Natural killer cell (primary cell): ENCODE results near the gene DCAF8L2. TPM values are rescaled to one million over a fixed set of nuclear protein-coding genes. Genes with fewer than 3 reads are reported as not detected.

Source experiments
- ATAC-seq, 3 donors: fragments of 150-1000 bp in 2 of 3; fragments of 200-7000 bp in 1 of 3; cut with Tn5 transposase; 1 replicate in 1 of 3; 2 replicates in 2 of 3; pipeline ENCODE4 v1.10.0; 2021; ENCODE audit warnings: mild to moderate bottlenecking in 2 of 3, moderate library complexity in 2 of 3
- DNase-seq, 2 donors: peaks; one replicate each; pipeline versions ENCODE4 v3.0.0 to v3.0.0-alpha.2; 2013 to 2021; ENCODE audit warnings: mixed read lengths in 1 of 2
- H3K27ac ChIP-seq: one replicate; pipeline ENCODE4 v1.5.1; 2013; ENCODE audit warnings: mild to moderate bottlenecking, low read length
- H3K27me3 ChIP-seq: one replicate; pipeline ENCODE4 v1.6.1; 2013; ENCODE audit warnings: low read length; ENCODE audit not compliant: control insufficient read depth, insufficient read depth
- H3K36me3 ChIP-seq: one replicate; pipeline ENCODE4 v1.6.1; 2013; ENCODE audit warnings: low read length; ENCODE audit not compliant: control insufficient read depth, insufficient read depth
- H3K4me1 ChIP-seq: one replicate; pipeline ENCODE4 v1.6.1; 2013; ENCODE audit warnings: low read length; ENCODE audit not compliant: control insufficient read depth, insufficient read depth
- H3K4me3 ChIP-seq: one replicate; pipeline ENCODE4 v1.5.1; 2013; ENCODE audit warnings: low read length
- H3K9me3 ChIP-seq: one replicate; pipeline ENCODE4 v1.6.1; 2013; ENCODE audit warnings: low read length; ENCODE audit not compliant: control insufficient read depth, insufficient read depth
- H3K27ac Mint-ChIP-seq, 2 donors: one replicate each; pipeline ENCODE4 v1.8.0; 2022; ENCODE audit warnings: mild to moderate bottlenecking in 2 of 2, mixed read lengths in 2 of 2, moderate library complexity in 1 of 2
- H3K27me3 Mint-ChIP-seq, 2 donors: one replicate each; pipeline ENCODE4 v1.8.0; 2022; ENCODE audit warnings: low read depth in 2 of 2, mixed read lengths in 2 of 2
- H3K36me3 Mint-ChIP-seq: one replicate; pipeline ENCODE4 v1.8.0; 2022; ENCODE audit warnings: mixed read lengths
- H3K4me1 Mint-ChIP-seq, 2 donors: one replicate each; pipeline ENCODE4 v1.8.0; 2022; ENCODE audit warnings: mixed read lengths in 2 of 2
- H3K4me3 Mint-ChIP-seq: one replicate; pipeline ENCODE4 v1.8.0; 2022; ENCODE audit warnings: mild to moderate bottlenecking, moderate library complexity, mixed read lengths
- H3K9me3 Mint-ChIP-seq, 2 donors: one replicate each; pipeline ENCODE4 v1.8.0; 2022; ENCODE audit warnings: mixed read lengths in 2 of 2
- CTCF ChIP-seq: fragments of 200-600 bp; IDR thresholded peaks from one replicate; pipeline ENCODE4 v1.8.0; 2022; ENCODE audit warnings: antibody characterized with exemption
- WGBS: methylation state at CpG from one replicate; pipeline ENCODE4 v1.1.7; 2013; ENCODE audit warnings: missing lambda C conversion rate; ENCODE audit not compliant: insufficient coverage; 5-methylcytosine and 5-hydroxymethylcytosine counted together
- intact Hi-C: fragments of 100-400 bp; cut with micrococcal nuclease; formaldehyde crosslinking; loops from one replicate; pipeline ENCODE4 v1.14.2; 2022
- total RNA-seq, 4 donors: library from RNA; stranded (reverse); fragments of 120-200 nt in 1 of 4; gene quantifications; one replicate each; pipeline versions ENCODE4 v1.2.3 to v1.2.4, GENCODE V29; 2013 to 2022

Gene DCAF8L2
- total RNA-seq, 3 donors from 2014 or later (not counting 1 experiment from before 2014, with no cell fraction given): not detected

GRCh38 chrX:27619975-27620374 is 29.8 kb downstream of the DCAF8L2 start:
- H3K36me3 Mint-ChIP-seq: no peaks in the 10 kb centered on the region
- no CpG with 5 or more reads among the region's 2 CpGs for WGBS
- no peak overlapping the region for H3K4me3 Mint-ChIP-seq
- no peaks in the 10 kb centered on the region for H3K27me3 ChIP-seq
- TF ChIP-seq CTCF: no peak
- H3K27ac Mint-ChIP-seq: no peak overlapping the region
- no peaks in the 10 kb centered on the region for H3K4me1 ChIP-seq
- H3K4me3 ChIP-seq: no peak overlapping the region
- ATAC-seq (no peak), DNase-seq (no peak)
- no peaks in the 10 kb centered on the region for H3K27me3 Mint-ChIP-seq
- H3K36me3 ChIP-seq: no peaks in the 10 kb centered on the region
- no peak overlapping the region for H3K27ac ChIP-seq
- peaks cover 3% of the 10 kb centered on the region for H3K9me3 ChIP-seq
- H3K4me1 Mint-ChIP-seq: no peaks in the 10 kb centered on the region
- peaks cover 2 to 3% of the 10 kb centered on the region in 2 donors for H3K9me3 Mint-ChIP-seq
- intact Hi-C loops: no loop called here

DNA sequence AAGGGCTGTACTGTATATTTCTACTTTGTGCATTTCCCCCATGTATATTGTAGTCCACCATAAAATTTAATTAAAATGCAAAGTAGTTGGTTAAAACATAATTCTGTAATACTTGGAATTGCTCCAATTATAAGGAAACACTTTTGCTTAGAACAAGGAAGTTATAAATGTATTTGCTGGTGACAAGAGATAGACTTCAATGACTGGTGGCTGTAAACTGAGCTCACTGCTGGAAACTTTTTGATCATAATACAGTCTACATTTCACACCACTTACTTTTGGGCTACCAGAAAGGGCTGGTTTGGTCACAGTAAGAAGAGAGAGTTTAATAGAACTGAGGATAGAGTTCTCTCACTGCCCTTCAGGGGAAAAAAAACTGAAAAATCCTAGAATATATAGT is 32.7 kb downstream of the DCAF8L2 start:
- Mint-ChIP-seq H3K36me3 (no peaks in the 10 kb centered on the region), H3K4me3 (no peak overlapping the region), H3K27me3 (no peaks in the 10 kb centered on the region), H3K9me3 (peaks cover 6 to 8% of the 10 kb centered on the region in 2 donors), H3K27ac (no peak overlapping the region), H3K4me1 (no peaks in the 10 kb centered on the region)
- Histone ChIP-seq H3K27ac (no peak overlapping the region), H3K9me3 (peaks cover 3% of the 10 kb centered on the region), H3K4me1 (no peaks in the 10 kb centered on the region), H3K36me3 (no peaks in the 10 kb centered on the region), H3K4me3 (no peak overlapping the region), H3K27me3 (no peaks in the 10 kb centered on the region)
- ATAC-seq (no peak), DNase-seq (no peak)
- no peak for TF ChIP-seq CTCF
- intact Hi-C loops: no loop called here

DNA sequence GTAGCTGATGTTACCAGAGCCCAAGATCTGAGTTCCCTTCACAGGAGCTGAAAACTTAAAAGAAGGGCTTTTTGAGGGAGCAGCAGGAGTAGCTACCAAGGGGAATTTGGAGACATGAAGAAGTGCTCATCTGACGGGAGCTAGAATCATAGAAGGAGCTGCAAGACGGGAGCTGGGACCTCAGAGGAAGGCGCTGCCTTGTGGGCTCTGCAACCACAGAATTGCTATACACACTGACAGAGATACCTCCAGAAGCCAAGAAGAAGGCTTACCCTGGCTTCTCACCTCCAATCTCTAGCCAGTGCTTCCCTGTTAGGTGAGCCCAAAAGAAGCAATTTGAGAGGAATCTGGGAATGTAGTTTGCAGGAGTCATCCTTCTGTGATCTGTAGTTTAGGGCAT is 35.9 kb downstream of the DCAF8L2 start:
- no peaks in the 10 kb centered on the region for H3K4me1 ChIP-seq
- no peak overlapping the region for H3K4me3 ChIP-seq
- H3K27ac Mint-ChIP-seq: no peak overlapping the region
- intact Hi-C loops: no loop called here
- no peak overlapping the region for H3K27ac ChIP-seq
- peaks cover 3% of the 10 kb centered on the region for H3K9me3 ChIP-seq
- WGBS: 90% methylated on average over 2 of the region's 3 CpGs
- peaks cover 9 to 10% of the 10 kb centered on the region in 2 donors for H3K9me3 Mint-ChIP-seq
- H3K36me3 ChIP-seq: no peaks in the 10 kb centered on the region
- H3K36me3 Mint-ChIP-seq: no peaks in the 10 kb centered on the region
- no peak overlapping the region for H3K4me3 Mint-ChIP-seq
- no peaks in the 10 kb centered on the region for H3K27me3 Mint-ChIP-seq
- TF ChIP-seq CTCF: no peak
- H3K27me3 ChIP-seq: no peaks in the 10 kb centered on the region
- no peak for ATAC-seq
- H3K4me1 Mint-ChIP-seq: no peaks in the 10 kb centered on the region
- DNase-seq: no peak

GRCh38 chrX:27633328-27633727 is 43.2 kb downstream of the DCAF8L2 start:
- intact Hi-C loops: no loop called here
- peaks cover 12 to 21% of the 10 kb centered on the region in 2 donors for H3K9me3 Mint-ChIP-seq
- no peaks in the 10 kb centered on the region for H3K36me3 Mint-ChIP-seq
- H3K27ac ChIP-seq: no peak overlapping the region
- no peaks in the 10 kb centered on the region for H3K36me3 ChIP-seq
- no peak overlapping the region for H3K27ac Mint-ChIP-seq
- no peak overlapping the region for H3K4me3 ChIP-seq
- no peaks in the 10 kb centered on the region for H3K4me1 ChIP-seq
- ATAC-seq (no peak), DNase-seq (no peak)
- H3K27me3 ChIP-seq: no peaks in the 10 kb centered on the region
- H3K4me1 Mint-ChIP-seq: no peaks in the 10 kb centered on the region
- no peaks in the 10 kb centered on the region for H3K9me3 ChIP-seq
- 76% methylated on average over 3 of the region's 3 CpGs for WGBS
- H3K4me3 Mint-ChIP-seq: no peak overlapping the region
- no peak for TF ChIP-seq CTCF
- H3K27me3 Mint-ChIP-seq: no peaks in the 10 kb centered on the region
